Measurements from ENCODE around the gene FDPS.

Gene FDPS

GRCh38 chr1:155322953-155323728 is 14.5 kb downstream of the FDPS start:
- peak; percentile 58 for TF ChIP-seq CTCF (conservative IDR thresholded peaks at IDR 0.05; ENCODE audit: control insufficient read depth, insufficient read depth, low read depth, low read length)
- peak overlapping the region; percentile 86 for H3K4me3 ChIP-seq (ENCODE audit: control insufficient read depth, low read depth, low read length)
- DNase-seq (ENCODE audit: low read depth) = peak; percentile 97

- H3K4me3 ChIP-seq (ENCODE audit: control insufficient read depth, low read depth, low read length) = peak overlapping the region; percentile 86
- DNase-seq (ENCODE audit: low read depth) = peak; percentile 91
- TF ChIP-seq CTCF (conservative IDR thresholded peaks at IDR 0.05; ENCODE audit: control insufficient read depth, insufficient read depth, low read depth, low read length) = no peak
Observed at GRCh38 chr1:155323729-155324036, 15.0 kb downstream of the FDPS start.

DNA sequence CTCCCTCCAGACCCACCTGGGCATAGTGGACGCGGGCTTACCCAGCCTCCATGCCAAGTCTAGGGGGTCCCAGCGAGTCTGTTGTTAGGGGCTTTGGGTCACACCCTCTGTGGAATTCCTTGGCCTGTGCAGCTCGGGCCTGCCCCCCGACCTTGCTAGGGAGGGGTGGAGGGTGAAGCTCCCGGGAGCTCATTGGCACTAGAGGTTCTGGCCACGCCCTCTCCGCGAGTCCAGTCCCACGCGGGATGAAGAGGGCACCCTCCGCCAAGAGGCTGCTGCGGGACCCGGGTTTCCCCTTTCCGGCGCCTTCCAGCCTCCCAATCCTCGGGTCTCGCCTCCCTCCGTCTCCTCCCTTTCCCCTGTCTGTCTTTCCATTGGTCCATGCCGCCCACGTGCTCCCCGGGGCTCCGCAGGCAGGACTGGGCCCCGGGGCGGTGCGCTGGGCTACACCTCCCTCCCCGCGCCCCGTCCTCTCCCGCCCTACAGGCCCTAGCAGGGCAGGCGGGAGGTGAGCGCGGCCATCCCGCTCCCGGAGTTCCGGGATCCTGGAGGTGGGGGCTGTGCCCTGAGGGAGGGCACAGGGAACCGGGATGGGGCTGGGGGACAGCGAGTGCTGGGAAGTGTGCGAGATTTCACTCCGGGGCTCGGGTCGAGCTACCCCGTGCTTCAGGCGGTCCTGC is 15.5 kb downstream of the FDPS start:
- DNase-seq (ENCODE audit: low read depth) = peak; percentile 94
- TF ChIP-seq CTCF (conservative IDR thresholded peaks at IDR 0.05; ENCODE audit: control insufficient read depth, insufficient read depth, low read depth, low read length) = no peak
- H3K4me3 ChIP-seq (ENCODE audit: control insufficient read depth, low read depth, low read length) = peak overlapping the region; percentile 86

DNA sequence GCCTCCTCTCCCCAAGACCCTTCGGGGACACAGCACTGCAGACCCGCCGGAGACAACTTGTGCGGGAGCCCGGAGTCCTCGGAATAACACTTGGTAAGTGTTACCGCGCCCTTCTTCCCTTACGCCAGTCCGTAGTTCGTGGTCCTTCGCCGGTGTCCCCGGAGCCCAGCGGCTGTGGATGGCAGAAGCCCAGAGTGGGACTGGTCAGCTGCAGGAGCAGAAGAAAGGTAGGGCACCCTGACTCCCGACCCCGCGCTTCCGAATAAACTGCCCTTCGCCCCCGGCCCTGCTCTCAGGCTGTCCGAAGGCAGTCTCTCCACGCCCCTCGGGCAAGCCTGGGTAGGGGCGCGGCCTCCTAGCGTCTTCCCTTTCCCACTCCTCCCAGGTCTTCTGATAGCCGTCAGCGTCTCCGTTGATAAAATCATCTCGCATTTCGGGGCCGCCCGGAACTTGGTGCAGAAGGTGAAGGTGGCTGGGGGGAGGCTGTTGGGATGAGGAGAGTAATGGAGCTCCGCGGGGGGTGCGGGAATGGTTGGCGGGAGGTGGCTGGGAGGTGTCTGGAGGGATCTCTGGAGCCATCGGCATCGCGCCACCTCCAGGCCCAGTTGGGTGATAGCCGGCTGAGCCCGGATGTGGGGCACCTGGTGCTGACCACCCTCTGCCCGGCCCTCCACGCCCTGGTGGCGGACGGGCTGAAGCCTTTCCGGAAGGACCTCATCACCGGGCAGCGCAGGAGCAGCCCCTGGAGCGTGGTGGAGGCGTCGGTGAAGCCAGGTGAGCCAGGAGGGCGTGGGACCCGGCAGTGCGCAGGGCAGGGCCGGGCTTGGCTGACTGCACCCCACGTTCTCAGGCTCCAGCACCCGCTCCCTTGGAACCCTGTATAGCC is 16.3 kb downstream of the FDPS start:
- DNase-seq (ENCODE audit: low read depth) = peak; percentile 45
- H3K4me3 ChIP-seq (ENCODE audit: control insufficient read depth, low read depth, low read length) = peak overlapping the region; percentile 86
- peak; percentile 46 for TF ChIP-seq CTCF (conservative IDR thresholded peaks at IDR 0.05; ENCODE audit: control insufficient read depth, insufficient read depth, low read depth, low read length)

DNA sequence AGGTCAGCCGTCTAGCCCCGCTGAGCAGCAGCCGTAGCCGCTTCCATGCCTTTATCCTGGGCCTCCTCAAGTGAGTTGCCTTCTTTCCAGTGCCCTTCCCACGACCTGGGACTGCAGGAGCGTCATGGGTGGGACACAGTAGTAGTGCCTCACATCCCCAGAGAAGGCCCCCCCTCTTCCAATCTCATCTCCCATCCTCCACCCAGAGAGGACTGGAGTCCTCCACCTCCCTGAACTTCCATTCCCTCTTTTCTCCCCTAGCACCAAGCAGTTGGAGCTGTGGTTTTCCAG is 16.9 kb downstream of the FDPS start:
- TF ChIP-seq CTCF (conservative IDR thresholded peaks at IDR 0.05; ENCODE audit: control insufficient read depth, insufficient read depth, low read depth, low read length) = no peak
- DNase-seq (ENCODE audit: low read depth) = no peak
- H3K4me3 ChIP-seq (ENCODE audit: control insufficient read depth, low read depth, low read length) = peak overlapping the region; percentile 86

DNA sequence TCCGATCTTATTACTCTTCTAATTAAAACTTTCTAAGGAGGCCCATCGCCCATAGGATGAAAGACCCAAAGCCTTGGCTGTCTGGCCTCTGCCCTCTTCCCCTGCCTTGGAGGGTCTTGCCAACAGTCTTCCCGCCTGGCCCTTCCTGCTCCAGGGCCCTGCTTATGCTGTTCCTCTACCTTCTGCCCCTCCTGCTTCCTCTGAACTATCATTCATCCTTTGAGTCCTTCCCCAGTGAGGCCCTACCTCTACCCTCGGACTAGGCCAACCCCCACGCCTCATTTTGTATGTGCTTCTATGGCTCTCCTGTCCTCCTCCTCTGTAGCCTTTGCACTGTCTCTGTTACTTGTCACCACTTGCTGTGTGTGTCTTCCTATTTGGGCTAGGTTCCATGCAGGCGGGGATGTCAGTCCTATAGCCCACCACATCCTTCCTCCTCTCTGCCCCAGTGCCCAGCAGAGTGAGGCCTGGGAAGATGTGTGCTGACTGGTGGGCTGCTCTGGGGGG is 17.4 kb downstream of the FDPS start:
- no peak for DNase-seq (ENCODE audit: low read depth)
- no peak overlapping the region for H3K4me3 ChIP-seq (ENCODE audit: control insufficient read depth, low read depth, low read length)

More for the DNA sequence above, 17.4 kb downstream of the FDPS start:
- TF ChIP-seq CTCF (conservative IDR thresholded peaks at IDR 0.05; ENCODE audit: control insufficient read depth, insufficient read depth, low read depth, low read length) = no peak
